A549 (cell line): ENCODE measurements around the gene UBAC2. TPM values are rescaled to one million over a fixed set of nuclear protein-coding genes. Genes with fewer than 3 reads are reported as not detected.

Experiments used
- ATAC-seq, 2 experiments: fragments of 200-7000 bp in 1 of 2; fragments of >200 bp in 1 of 2; cut with Nextera tagmentation in 1 of 2; cut with Tn5 transposase in 1 of 2; 3 replicates each; pipeline versions ENCODE4 v1.8.0 to v1.9.1; 2018 to 2020; ENCODE audit warnings: mild to moderate bottlenecking in 1 of 2, moderate library complexity in 1 of 2
- CTCF ChIA-PET: fragments of 300-600 bp; sonication (Branson Sonifier 250); formaldehyde crosslinking; extraction: SDS; loops from one replicate; lab custom pipeline; 2021; ENCODE audit warnings: antibody characterized with exemption, inconsistent platforms; lab: Yijun Ruan, JAX
- POLR2A ChIA-PET: fragments of 350-600 bp; formaldehyde crosslinking; extraction: SDS; loops from one replicate; lab custom pipeline; 2021; ENCODE audit warnings: antibody characterized with exemption, inconsistent platforms; lab: Yijun Ruan, JAX
- DNase-seq, 2 experiments: peaks; one replicate each; pipeline versions ENCODE4 v3.0.0 to v3.0.0-alpha.2; 2011 to 2016; ENCODE audit warnings: low read depth in 1 of 2, low spot score in 1 of 2
- FAIRE-seq: peaks from 2 replicates; lab custom pipeline; 2011; peaks lifted over from hg19 to GRCh38; lab: Jason Lieb, UNC
- H3K27ac ChIP-seq, 2 experiments: fragments of >200 bp; sonication (Bioruptor Twin); formaldehyde crosslinking; 3 replicates each; pipeline ENCODE4 v1.5.1; 2016 to 2017
- H3K4me1 ChIP-seq: fragments of >200 bp; sonication (Bioruptor Twin); formaldehyde crosslinking; 3 replicates; pipeline ENCODE4 v1.6.1; 2016
- H3K4me2 ChIP-seq: fragments of >200 bp; sonication (Bioruptor Twin); formaldehyde crosslinking; 3 replicates; pipeline ENCODE4 v1.6.1; 2016
- H3K4me3 ChIP-seq: fragments of >200 bp; sonication (Bioruptor Twin); formaldehyde crosslinking; 3 replicates; pipeline ENCODE4 v1.5.1; 2016
- H3K9me3 ChIP-seq: fragments of >200 bp; sonication (Bioruptor Twin); formaldehyde crosslinking; 3 replicates; pipeline ENCODE4 v1.6.1; 2016
- BHLHE40 ChIP-seq: IDR thresholded peaks from 2 replicates; pipeline ENCODE4 v1.6.1; 2012; ENCODE audit warnings: low read depth, low read length, inconsistent platforms
- CHD2 ChIP-seq: fragments of 150-350 bp; IDR thresholded peaks from 2 replicates; pipeline ENCODE4 v1.6.1; 2014; ENCODE audit warnings: low read length; ENCODE audit not compliant: partially characterized antibody
- CHD4 ChIP-seq: fragments of 200-600 bp; sonication (generic); IDR thresholded peaks from 2 replicates; pipeline ENCODE4 v1.6.1; 2016; ENCODE audit warnings: antibody characterized with exemption, mild to moderate bottlenecking, borderline replicate concordance
- EHF ChIP-seq: fragments of 250-450 bp; sonication (Bioruptor Pico); IDR thresholded peaks from 2 replicates; pipeline ENCODE4 v1.5.0; 2020; ENCODE audit warnings: mild to moderate bottlenecking
- ESRRA ChIP-seq: fragments of 150-350 bp; IDR thresholded peaks from 2 replicates; pipeline ENCODE4 v1.6.1; 2014; ENCODE audit warnings: mild to moderate bottlenecking, low read length, borderline replicate concordance
- FOXS1 ChIP-seq: fragments of 250-450 bp; sonication (Bioruptor Pico); IDR thresholded peaks from 2 replicates; pipeline ENCODE4 v1.5.0; 2020; ENCODE audit warnings: mild to moderate bottlenecking, moderate library complexity
- GATA3 ChIP-seq: IDR thresholded peaks from 2 replicates; pipeline ENCODE4 v1.6.1; 2012; ENCODE audit warnings: borderline replicate concordance
- HDAC2 ChIP-seq: fragments of 200-600 bp; sonication (generic); IDR thresholded peaks from 2 replicates; pipeline ENCODE4 v1.6.1; 2016
- HEYL ChIP-seq: fragments of 250-450 bp; sonication (Bioruptor Pico); IDR thresholded peaks from 2 replicates; pipeline ENCODE4 v1.8.0; 2021; ENCODE audit warnings: mild to moderate bottlenecking, moderate library complexity
- HOXA7 ChIP-seq: fragments of 250-450 bp; sonication (Bioruptor Pico); IDR thresholded peaks from 2 replicates; pipeline ENCODE4 v1.5.0; 2020; ENCODE audit warnings: mild to moderate bottlenecking, moderate library complexity
- HOXB5 ChIP-seq: fragments of 250-450 bp; sonication (Bioruptor Pico); IDR thresholded peaks from 2 replicates; pipeline ENCODE4 v1.5.0; 2020; ENCODE audit warnings: mild to moderate bottlenecking, moderate library complexity
- JUNB ChIP-seq: fragments of >200 bp; sonication (Bioruptor Twin); formaldehyde crosslinking; IDR thresholded peaks from 2 replicates; pipeline ENCODE4 v1.6.1; 2016
- KDM1A ChIP-seq: fragments of 200-600 bp; sonication (generic); IDR thresholded peaks from 2 replicates; pipeline ENCODE4 v1.6.1; 2016; ENCODE audit warnings: low read depth, mild to moderate bottlenecking
- MYC ChIP-seq: IDR thresholded peaks from 2 replicates; pipeline ENCODE4 v1.6.1; 2012; ENCODE audit warnings: mild to moderate bottlenecking, inconsistent platforms, low read length, improper control_type of control experiment, borderline replicate concordance
- NFE2L2 ChIP-seq: fragments of 150-350 bp; conservative IDR thresholded peaks from 2 replicates; pipeline ENCODE4 v1.6.1; 2014; ENCODE audit warnings: low read length
- POLR2A ChIP-seq: IDR thresholded peaks from 2 replicates; pipeline ENCODE4 v1.6.1; 2012; ENCODE audit warnings: mild to moderate bottlenecking, low read length
- RARB ChIP-seq: fragments of 250-450 bp; sonication (Bioruptor Pico); IDR thresholded peaks from 2 replicates; pipeline ENCODE4 v1.8.0; 2021; ENCODE audit warnings: mild to moderate bottlenecking, moderate library complexity
- RFX5 ChIP-seq: fragments of 450-650 bp; IDR thresholded peaks from 2 replicates; pipeline ENCODE4 v1.7.1; 2014; ENCODE audit warnings: antibody characterized with exemption, mild to moderate bottlenecking, moderate library complexity
- RNF2 ChIP-seq: fragments of 200-600 bp; sonication (generic); IDR thresholded peaks from 2 replicates; pipeline ENCODE4 v1.6.1; 2016; ENCODE audit warnings: low read depth, mild to moderate bottlenecking, antibody characterized with exemption, moderate library complexity, borderline replicate concordance
- SMC3 ChIP-seq: fragments of >200 bp; sonication (Bioruptor Twin); formaldehyde crosslinking; IDR thresholded peaks from 3 replicates; pipeline ENCODE4 v1.6.1; 2018; ENCODE audit warnings: inconsistent platforms
- ZC3H11A ChIP-seq: fragments of 450-650 bp; IDR thresholded peaks from 2 replicates; pipeline ENCODE4 v1.6.1; 2014; ENCODE audit warnings: antibody characterized with exemption, mild to moderate bottlenecking
- ZFP36 ChIP-seq: fragments of 450-650 bp; IDR thresholded peaks from 2 replicates; pipeline ENCODE4 v1.6.1; 2014; ENCODE audit warnings: borderline replicate concordance; ENCODE audit not compliant: partially characterized antibody
- WGBS: methylation state at CpG from one replicate; pipeline ENCODE4 v1.1.6; 2017; ENCODE audit errors: missing lambda C conversion rate; 5-methylcytosine and 5-hydroxymethylcytosine counted together
- polyA plus RNA-seq, 4 experiments: library from polyadenylated mRNA; depleted of rRNA in 3 of 4; stranded (reverse); fragments of >200 nt; fragmentation: RNase III in 1 of 4; extraction: RNeasy Plus Mini Kit Qiagen cat#74134 plus additional on column Dnase treatment in 1 of 4; gene quantifications; 2 replicates in 3 of 4; 3 replicates in 1 of 4; pipeline ENCODE4 v1.2.3, GENCODE V29; 2011 to 2017
- TF ChIP-seq, protein P1 (sequence below): IDR thresholded peaks from 2 replicates; pipeline ENCODE4 v1.6.1; 2012
- TF ChIP-seq, protein P2 (sequence below): fragments of 250-450 bp; sonication (Bioruptor Pico); IDR thresholded peaks from 2 replicates; pipeline ENCODE4 v1.5.0; 2021; ENCODE audit warnings: mild to moderate bottlenecking, moderate library complexity, borderline replicate concordance
- TF ChIP-seq, protein P3 (sequence below): IDR thresholded peaks from 2 replicates; pipeline ENCODE4 v1.6.1; 2012
- TF ChIP-seq, protein P4 (sequence below): fragments of 450-650 bp; IDR thresholded peaks from 2 replicates; pipeline ENCODE4 v1.6.1; 2014; ENCODE audit warnings: antibody characterized with exemption
- TF ChIP-seq, protein P5 (sequence below): fragments of 250-450 bp; sonication (Bioruptor Pico); IDR thresholded peaks from 2 replicates; pipeline ENCODE4 v1.5.0; 2020; ENCODE audit warnings: low read depth, mild to moderate bottlenecking, moderate library complexity
- TF ChIP-seq, protein P6 (sequence below): IDR thresholded peaks from 2 replicates; pipeline ENCODE4 v1.6.1; 2012; ENCODE audit warnings: low read depth, borderline replicate concordance

The UBAC2 gene
- polyA plus RNA-seq, 2 of the 4 experiments (the other 2 are of a cell fraction) = 61.6 to 103 TPM

DNA sequence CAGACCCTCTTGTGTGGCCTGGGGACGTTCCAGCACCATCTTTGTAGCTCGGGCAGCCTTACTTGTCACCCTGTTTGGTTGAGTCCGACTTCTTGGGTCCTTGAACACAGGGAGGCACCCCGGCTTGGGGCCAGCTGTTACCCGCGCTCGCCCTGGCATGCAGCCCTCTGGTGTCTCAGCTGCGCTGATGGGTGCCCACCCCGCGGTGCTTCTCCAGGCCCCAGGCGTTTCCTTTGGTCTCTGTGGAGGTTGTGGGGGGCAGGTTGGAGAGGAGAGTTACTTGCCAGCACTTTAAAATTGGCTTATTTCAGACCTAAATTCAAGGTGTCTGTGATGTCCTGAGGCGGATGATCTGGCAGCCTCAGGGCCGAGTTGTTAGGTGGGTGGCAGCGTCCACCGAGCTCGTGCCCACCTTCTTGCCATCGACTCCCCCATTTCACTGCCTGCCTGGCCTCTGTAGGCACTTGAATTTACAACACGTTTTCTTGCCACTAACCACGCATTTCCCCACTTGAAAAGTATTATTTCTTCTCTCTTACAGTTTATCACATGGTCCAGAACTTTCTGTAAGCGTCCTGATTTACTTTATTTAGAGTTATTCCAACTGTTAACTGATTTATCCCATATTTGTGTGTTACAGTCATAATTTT lies 16.9 kb downstream of the UBAC2 start:
- DNase-seq (no peak), ATAC-seq (no peak), FAIRE-seq (no peak)
- Histone ChIP-seq H3K4me3 (no peak overlapping the region), H3K4me1 (peaks cover 7% of the 10 kb centered on the region; the same call in 1 of the 3 replicates), H3K27ac (no peak overlapping the region), H3K9me3 (no peaks in the 10 kb centered on the region), H3K4me2 (no peak overlapping the region)
- TF ChIP-seq KDM1A (no peak), RNF2 (no peak), BHLHE40 (no peak), ZFP36 (no peak), RARB (CRISPR knock-in tag) (no peak), POLR2A (no peak), MYC (no peak), GATA3 (no peak), CHD4 (no peak), FOXS1 (CRISPR knock-in tag) (no peak), HOXB5 (CRISPR knock-in tag) (no peak), HDAC2 (no peak), CHD2 (no peak), ESRRA (no peak), NFE2L2 (no peak), HOXA7 (CRISPR knock-in tag) (no peak)
- TF ChIP-seq, protein P1, sequence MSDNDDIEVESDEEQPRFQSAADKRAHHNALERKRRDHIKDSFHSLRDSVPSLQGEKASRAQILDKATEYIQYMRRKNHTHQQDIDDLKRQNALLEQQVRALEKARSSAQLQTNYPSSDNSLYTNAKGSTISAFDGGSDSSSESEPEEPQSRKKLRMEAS = no peak
- TF ChIP-seq, protein P2, sequence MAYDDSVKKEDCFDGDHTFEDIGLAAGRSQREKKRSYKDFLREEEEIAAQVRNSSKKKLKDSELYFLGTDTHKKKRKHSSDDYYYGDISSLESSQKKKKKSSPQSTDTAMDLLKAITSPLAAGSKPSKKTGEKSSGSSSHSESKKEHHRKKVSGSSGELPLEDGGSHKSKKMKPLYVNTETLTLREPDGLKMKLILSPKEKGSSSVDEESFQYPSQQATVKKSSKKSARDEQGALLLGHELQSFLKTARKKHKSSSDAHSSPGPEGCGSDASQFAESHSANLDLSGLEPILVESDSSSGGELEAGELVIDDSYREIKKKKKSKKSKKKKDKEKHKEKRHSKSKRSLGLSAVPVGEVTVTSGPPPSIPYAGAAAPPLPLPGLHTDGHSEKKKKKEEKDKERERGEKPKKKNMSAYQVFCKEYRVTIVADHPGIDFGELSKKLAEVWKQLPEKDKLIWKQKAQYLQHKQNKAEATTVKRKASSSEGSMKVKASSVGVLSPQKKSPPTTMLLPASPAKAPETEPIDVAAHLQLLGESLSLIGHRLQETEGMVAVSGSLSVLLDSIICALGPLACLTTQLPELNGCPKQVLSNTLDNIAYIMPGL (CRISPR knock-in tag) = no peak
- WGBS = 83% methylated on average over 16 of the region's 20 CpGs
- ChIA-PET POLR2A (interaction anchor here (0.6 kb wide), 1 partner anchor 997 kb away, joined by 3 read pairs; no protein-coding TSS in a partner anchor), CTCF (no interaction called here)

DNA sequence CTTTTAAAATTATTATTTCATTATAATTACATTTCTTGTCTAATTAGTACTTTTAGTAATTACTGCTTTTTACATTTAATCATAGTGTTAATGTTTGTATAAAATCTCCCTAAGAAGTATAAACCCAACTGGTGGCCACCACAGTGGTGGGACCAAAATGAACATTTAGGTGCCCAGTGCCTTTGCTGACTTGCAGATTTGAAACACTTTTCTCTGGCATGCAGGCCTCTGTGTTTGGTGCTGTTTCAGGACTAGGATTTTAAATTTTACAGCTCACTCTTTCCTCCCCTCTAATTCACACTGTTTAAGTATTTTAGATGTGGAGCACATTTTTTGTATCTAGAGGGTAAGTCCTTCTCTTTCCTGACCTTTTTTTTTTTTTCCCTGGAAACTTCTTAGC lies 17.5 kb downstream of the UBAC2 start:
- Histone ChIP-seq H3K4me3 (no peak overlapping the region), H3K4me2 (no peak overlapping the region), H3K27ac (no peak overlapping the region), H3K4me1 (peaks cover 7% of the 10 kb centered on the region; the same call in 1 of the 3 replicates), H3K9me3 (no peaks in the 10 kb centered on the region)
- ChIA-PET POLR2A (no interaction called here), CTCF (interaction anchor here (0.9 kb wide), 1 partner anchor 48 kb away, joined by 5 read pairs; no protein-coding TSS in a partner anchor)
- DNase-seq = no peak
- ATAC-seq = no peak
- no peak for TF ChIP-seq ESRRA
- TF ChIP-seq, protein P3, sequence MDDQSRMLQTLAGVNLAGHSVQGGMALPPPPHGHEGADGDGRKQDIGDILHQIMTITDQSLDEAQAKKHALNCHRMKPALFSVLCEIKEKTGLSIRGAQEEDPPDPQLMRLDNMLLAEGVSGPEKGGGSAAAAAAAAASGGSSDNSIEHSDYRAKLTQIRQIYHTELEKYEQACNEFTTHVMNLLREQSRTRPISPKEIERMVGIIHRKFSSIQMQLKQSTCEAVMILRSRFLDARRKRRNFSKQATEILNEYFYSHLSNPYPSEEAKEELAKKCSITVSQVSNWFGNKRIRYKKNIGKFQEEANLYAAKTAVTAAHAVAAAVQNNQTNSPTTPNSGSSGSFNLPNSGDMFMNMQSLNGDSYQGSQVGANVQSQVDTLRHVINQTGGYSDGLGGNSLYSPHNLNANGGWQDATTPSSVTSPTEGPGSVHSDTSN = no peak
- FAIRE-seq = no peak

DNA sequence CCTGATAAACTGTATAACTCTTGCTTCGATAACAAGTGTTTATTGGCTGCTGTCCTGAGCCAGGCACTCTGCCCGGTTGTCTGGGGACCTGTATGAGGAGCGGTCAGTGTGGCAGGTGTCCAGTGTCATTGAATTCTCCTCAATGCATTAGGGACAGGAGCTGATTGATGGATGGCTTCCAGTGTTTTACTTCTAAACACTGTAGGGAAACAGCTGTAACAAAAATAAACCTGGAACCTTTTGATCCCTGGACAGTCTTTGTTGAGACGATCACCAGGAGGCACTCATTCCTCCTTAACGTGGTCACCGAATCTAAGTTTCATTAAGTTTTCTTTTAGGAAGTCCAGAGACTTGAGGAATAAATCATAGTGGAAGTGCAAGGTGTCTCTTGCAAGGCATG lies 17.9 kb downstream of the UBAC2 start:
- POLR2A ChIA-PET = no interaction called here
- 91% methylated on average over 6 of the region's 6 CpGs for WGBS
- H3K9me3 ChIP-seq = no peaks in the 10 kb centered on the region
- H3K4me2 ChIP-seq = no peak overlapping the region
- DNase-seq = no peak
- no peak for FAIRE-seq
- H3K4me3 ChIP-seq = no peak overlapping the region
- ATAC-seq = no peak
- H3K4me1 ChIP-seq = peaks cover 7% of the 10 kb centered on the region; the same call in 1 of the 3 replicates
- CTCF ChIA-PET = interaction anchor here (0.6 to 0.9 kb wide), 2 partner anchors 14 to 48 kb away, joined by 3 to 5 read pairs; no protein-coding TSS in a partner anchor
- no peak overlapping the region for H3K27ac ChIP-seq
- TF ChIP-seq JUNB (no peak), ZC3H11A (no peak), CHD2 (no peak), ESRRA (no peak), SMC3 (no peak), GATA3 (no peak), EHF (CRISPR knock-in tag) (no peak), RFX5 (no peak), HEYL (CRISPR knock-in tag) (no peak)
- TF ChIP-seq, protein P4, sequence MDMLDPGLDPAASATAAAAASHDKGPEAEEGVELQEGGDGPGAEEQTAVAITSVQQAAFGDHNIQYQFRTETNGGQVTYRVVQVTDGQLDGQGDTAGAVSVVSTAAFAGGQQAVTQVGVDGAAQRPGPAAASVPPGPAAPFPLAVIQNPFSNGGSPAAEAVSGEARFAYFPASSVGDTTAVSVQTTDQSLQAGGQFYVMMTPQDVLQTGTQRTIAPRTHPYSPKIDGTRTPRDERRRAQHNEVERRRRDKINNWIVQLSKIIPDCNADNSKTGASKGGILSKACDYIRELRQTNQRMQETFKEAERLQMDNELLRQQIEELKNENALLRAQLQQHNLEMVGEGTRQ = no peak
- TF ChIP-seq, protein P5, sequence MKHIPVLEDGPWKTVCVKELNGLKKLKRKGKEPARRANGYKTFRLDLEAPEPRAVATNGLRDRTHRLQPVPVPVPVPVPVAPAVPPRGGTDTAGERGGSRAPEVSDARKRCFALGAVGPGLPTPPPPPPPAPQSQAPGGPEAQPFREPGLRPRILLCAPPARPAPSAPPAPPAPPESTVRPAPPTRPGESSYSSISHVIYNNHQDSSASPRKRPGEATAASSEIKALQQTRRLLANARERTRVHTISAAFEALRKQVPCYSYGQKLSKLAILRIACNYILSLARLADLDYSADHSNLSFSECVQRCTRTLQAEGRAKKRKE (CRISPR knock-in tag) = no peak
- TF ChIP-seq, protein P6, sequence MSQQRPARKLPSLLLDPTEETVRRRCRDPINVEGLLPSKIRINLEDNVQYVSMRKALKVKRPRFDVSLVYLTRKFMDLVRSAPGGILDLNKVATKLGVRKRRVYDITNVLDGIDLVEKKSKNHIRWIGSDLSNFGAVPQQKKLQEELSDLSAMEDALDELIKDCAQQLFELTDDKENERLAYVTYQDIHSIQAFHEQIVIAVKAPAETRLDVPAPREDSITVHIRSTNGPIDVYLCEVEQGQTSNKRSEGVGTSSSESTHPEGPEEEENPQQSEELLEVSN = no peak
